ENCODE data around the gene ACTBL2. TPM values are rescaled to one million over a fixed set of nuclear protein-coding genes. Genes with fewer than 3 reads are reported as not detected.

Gene ACTBL2
- total and polyA plus RNA-seq, 2 experiments from 2014 or later: 0.11 to 0.34 TPM

DNA sequence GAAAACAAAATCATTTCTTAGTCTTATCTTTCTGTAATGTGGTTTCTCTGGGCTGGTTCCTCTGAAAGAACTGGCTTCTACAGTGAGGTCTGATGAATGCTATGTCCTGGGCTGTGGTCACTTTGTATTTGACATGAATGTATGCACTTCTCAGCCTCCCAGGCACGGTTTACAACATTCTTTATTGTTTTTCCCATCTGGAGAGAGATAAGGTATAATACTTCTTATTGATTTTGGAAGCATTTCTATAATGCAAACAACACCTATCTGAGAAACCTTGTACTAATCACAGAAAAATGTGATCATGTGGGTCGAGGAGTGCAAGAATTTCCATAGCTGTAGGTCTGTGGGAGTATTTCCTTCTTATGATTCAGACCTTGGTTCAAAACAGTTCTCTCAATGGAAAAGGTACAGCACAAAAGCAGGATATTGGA lies 46.9 kb downstream of the ACTBL2 start:
- H3K27ac ChIP-seq: peak overlapping the region; percentile 86
- peak overlapping the region; percentile 50 for H3K9ac ChIP-seq
- peaks cover 35% of the 10 kb centered on the region for H3F3A ChIP-seq (ENCODE audit: insufficient read depth)
- H3K79me2 ChIP-seq (ENCODE audit: insufficient read depth): no peaks in the 10 kb centered on the region
- 0 to 4% methylated on average over 2 of the region's 2 CpGs for WGBS, 2 experiments (ENCODE audit: low coverage in 1 of 2, low lambda C conversion rate in 2 of 2, missing lambda C conversion rate in 2 of 2)
- no peak overlapping the region for H2AFZ ChIP-seq
- H3K36me3 ChIP-seq (ENCODE audit: low read depth): no peaks in the 10 kb centered on the region
- H3K4me2 ChIP-seq (ENCODE audit: unreplicated experiment): peak overlapping the region; percentile 39
- peaks cover 49% of the 10 kb centered on the region for H3K4me1 ChIP-seq (ENCODE audit: insufficient read depth)
- peak; percentile 83 for DNase-seq
- no peak overlapping the region; the same call in 1 of the 2 replicates for H3K4me3 ChIP-seq
- in situ Hi-C loops (cut with MboI): no loop called here
- H3K9me2 ChIP-seq (ENCODE audit: insufficient read depth): no peaks in the 10 kb centered on the region
- TF ChIP-seq EZH2 (IDR thresholded peaks at IDR 0.05; ENCODE audit: insufficient read depth, poor library complexity, severe bottlenecking): no peak
- peak; percentile 78; the same call in 1 of the 2 replicates for TF ChIP-seq EZH2phosphoT487 (IDR thresholded peaks at IDR 0.05; ENCODE audit: insufficient read depth, low read depth)
- no peaks in the 10 kb centered on the region for H3K9me3 ChIP-seq (ENCODE audit: low read depth)
- H3K27me3 ChIP-seq (replicated peaks; ENCODE audit: insufficient read depth): no peaks in the 10 kb centered on the region
- no peaks in the 10 kb centered on the region for H4K20me1 ChIP-seq (ENCODE audit: insufficient read depth)

DNA sequence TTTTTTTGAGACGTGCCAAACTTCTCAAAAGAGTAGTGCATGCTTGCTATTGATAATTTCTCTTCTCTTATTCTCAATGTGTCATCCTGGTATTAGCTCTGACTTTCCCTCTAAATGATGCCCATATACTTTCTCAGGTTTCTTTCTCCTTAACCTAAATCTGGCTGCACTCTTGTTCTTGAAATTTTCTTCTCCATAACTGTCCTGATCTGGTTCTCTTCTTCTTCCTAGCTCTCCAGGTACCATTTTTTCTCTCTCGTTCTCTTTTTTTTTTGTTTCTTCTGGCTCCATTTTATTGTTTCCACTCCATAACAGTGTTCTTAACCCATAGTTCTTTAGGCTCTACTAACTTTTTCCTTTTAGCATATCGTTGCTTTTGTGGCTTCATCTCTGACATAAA lies 47.9 kb downstream of the ACTBL2 start:
- peaks cover 32% of the 10 kb centered on the region for H3F3A ChIP-seq (ENCODE audit: insufficient read depth)
- H2AFZ ChIP-seq: no peak overlapping the region
- DNase-seq: no peak
- peak overlapping the region; percentile 39 for H3K4me2 ChIP-seq (ENCODE audit: unreplicated experiment)
- H3K4me3 ChIP-seq: no peak overlapping the region
- no peaks in the 10 kb centered on the region for H3K36me3 ChIP-seq (ENCODE audit: low read depth)
- H3K27me3 ChIP-seq (replicated peaks; ENCODE audit: insufficient read depth): no peaks in the 10 kb centered on the region
- no peaks in the 10 kb centered on the region for H4K20me1 ChIP-seq (ENCODE audit: insufficient read depth)
- H3K79me2 ChIP-seq (ENCODE audit: insufficient read depth): no peaks in the 10 kb centered on the region
- H3K9ac ChIP-seq: no peak overlapping the region
- H3K4me1 ChIP-seq (ENCODE audit: insufficient read depth): peaks cover 42% of the 10 kb centered on the region
- TF ChIP-seq EZH2 (IDR thresholded peaks at IDR 0.05; ENCODE audit: insufficient read depth, poor library complexity, severe bottlenecking) (no peak), EZH2phosphoT487 (IDR thresholded peaks at IDR 0.05; ENCODE audit: insufficient read depth, low read depth) (no peak)
- 63 to 71% methylated on average over 3 of the region's 3 CpGs for WGBS, 2 experiments (ENCODE audit: low coverage in 1 of 2, low lambda C conversion rate in 2 of 2, missing lambda C conversion rate in 2 of 2)
- in situ Hi-C loops (cut with MboI): no loop called here
- H3K9me3 ChIP-seq (ENCODE audit: low read depth): no peaks in the 10 kb centered on the region
- no peaks in the 10 kb centered on the region for H3K9me2 ChIP-seq (ENCODE audit: insufficient read depth)
- peak overlapping the region; percentile 86; the same call in 1 of the 2 replicates for H3K27ac ChIP-seq

DNA sequence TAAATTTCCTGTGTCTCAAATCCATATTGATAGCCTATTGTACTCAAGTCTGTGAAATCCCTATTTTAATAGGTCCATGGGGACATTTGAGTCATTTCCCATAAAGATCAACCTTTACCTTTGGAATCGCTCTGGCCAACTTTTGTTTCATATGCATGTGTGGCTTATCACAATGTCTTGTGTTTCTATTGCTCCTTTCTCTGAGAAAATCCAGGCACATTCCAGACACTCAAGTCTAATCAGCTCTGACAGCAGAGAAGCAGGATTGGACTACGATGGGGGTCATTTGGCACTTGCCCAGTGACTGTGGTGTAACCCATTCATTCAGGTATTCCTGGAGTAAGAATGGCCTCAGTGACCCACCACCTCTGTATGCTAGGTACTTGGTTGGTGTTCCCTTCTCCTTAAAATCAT lies 48.4 kb downstream of the ACTBL2 start:
- no peaks in the 10 kb centered on the region for H3K9me3 ChIP-seq (ENCODE audit: low read depth)
- in situ Hi-C loops (cut with MboI): no loop called here
- no peak overlapping the region for H3K9ac ChIP-seq
- no peak overlapping the region for H3K4me2 ChIP-seq (ENCODE audit: unreplicated experiment)
- H3K9me2 ChIP-seq (ENCODE audit: insufficient read depth): no peaks in the 10 kb centered on the region
- no peaks in the 10 kb centered on the region for H3K27me3 ChIP-seq (replicated peaks; ENCODE audit: insufficient read depth)
- H3K79me2 ChIP-seq (ENCODE audit: insufficient read depth): no peaks in the 10 kb centered on the region
- H3K27ac ChIP-seq: no peak overlapping the region
- H3K4me3 ChIP-seq: no peak overlapping the region
- WGBS, 2 experiments (ENCODE audit: low coverage in 1 of 2, low lambda C conversion rate in 2 of 2, missing lambda C conversion rate in 2 of 2): 40 to 42% methylated on average over 2 of the region's 2 CpGs
- H3F3A ChIP-seq (ENCODE audit: insufficient read depth): peaks cover 27% of the 10 kb centered on the region
- H3K36me3 ChIP-seq (ENCODE audit: low read depth): no peaks in the 10 kb centered on the region
- H4K20me1 ChIP-seq (ENCODE audit: insufficient read depth): no peaks in the 10 kb centered on the region
- DNase-seq: no peak
- peaks cover 38% of the 10 kb centered on the region for H3K4me1 ChIP-seq (ENCODE audit: insufficient read depth)
- TF ChIP-seq EZH2 (IDR thresholded peaks at IDR 0.05; ENCODE audit: insufficient read depth, poor library complexity, severe bottlenecking) (no peak), EZH2phosphoT487 (IDR thresholded peaks at IDR 0.05; ENCODE audit: insufficient read depth, low read depth) (no peak)
- no peak overlapping the region for H2AFZ ChIP-seq

DNA sequence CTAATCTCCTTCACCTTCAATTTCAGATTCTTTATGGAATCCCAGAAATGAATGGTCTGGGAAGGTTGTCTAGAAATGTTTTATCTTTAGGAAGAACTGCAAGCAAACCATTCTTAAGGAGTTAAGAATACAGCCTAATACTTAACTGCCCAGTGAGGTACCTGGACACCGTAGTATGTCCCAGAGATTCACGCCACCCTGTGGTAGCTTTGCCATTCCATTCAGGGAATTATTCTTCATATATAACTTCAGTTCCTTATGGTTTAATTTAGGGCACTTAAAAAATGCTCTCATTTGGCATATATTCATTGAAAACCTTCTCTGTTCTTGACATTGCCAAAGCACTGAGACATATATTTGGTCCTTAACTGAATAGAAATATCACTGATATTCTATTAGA lies 49.7 kb downstream of the ACTBL2 start:
- no peaks in the 10 kb centered on the region for H3K36me3 ChIP-seq (ENCODE audit: low read depth)
- no peak for DNase-seq
- WGBS, 2 experiments (ENCODE audit: low coverage in 1 of 2, low lambda C conversion rate in 2 of 2, missing lambda C conversion rate in 2 of 2): 98 to 100% methylated on average over 2 of the region's 2 CpGs
- H3K27ac ChIP-seq: no peak overlapping the region
- no peak overlapping the region for H2AFZ ChIP-seq
- H3F3A ChIP-seq (ENCODE audit: insufficient read depth): peaks cover 15% of the 10 kb centered on the region
- no peak overlapping the region for H3K9ac ChIP-seq
- no peaks in the 10 kb centered on the region for H3K9me2 ChIP-seq (ENCODE audit: insufficient read depth)
- no peaks in the 10 kb centered on the region for H3K27me3 ChIP-seq (replicated peaks; ENCODE audit: insufficient read depth)
- H3K4me3 ChIP-seq: no peak overlapping the region
- H3K79me2 ChIP-seq (ENCODE audit: insufficient read depth): no peaks in the 10 kb centered on the region
- peaks cover 26% of the 10 kb centered on the region for H3K4me1 ChIP-seq (ENCODE audit: insufficient read depth)
- H4K20me1 ChIP-seq (ENCODE audit: insufficient read depth): no peaks in the 10 kb centered on the region
- H3K4me2 ChIP-seq (ENCODE audit: unreplicated experiment): no peak overlapping the region
- TF ChIP-seq EZH2phosphoT487 (IDR thresholded peaks at IDR 0.05; ENCODE audit: insufficient read depth, low read depth) (no peak), EZH2 (IDR thresholded peaks at IDR 0.05; ENCODE audit: insufficient read depth, poor library complexity, severe bottlenecking) (no peak)
- in situ Hi-C loops (cut with MboI): no loop called here
- no peaks in the 10 kb centered on the region for H3K9me3 ChIP-seq (ENCODE audit: low read depth)

DNA sequence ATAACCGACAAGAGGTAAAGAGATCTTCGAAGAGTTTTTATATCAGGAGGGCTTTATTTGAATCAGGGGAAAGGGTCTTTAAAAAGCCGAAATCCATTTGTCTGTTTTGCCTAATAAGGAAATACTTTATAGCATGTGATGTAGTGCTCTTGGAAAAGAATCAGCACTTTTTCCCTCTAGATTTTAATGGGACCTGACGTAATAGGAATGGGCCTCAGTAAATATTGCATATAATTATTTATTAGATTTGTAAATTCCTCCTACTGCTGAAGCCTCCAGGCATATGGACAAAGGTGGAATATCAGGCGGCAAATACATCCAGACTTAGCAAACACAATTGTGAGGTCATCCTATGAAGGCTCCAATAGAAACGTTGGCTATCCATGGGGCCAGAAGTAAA lies 50.9 kb downstream of the ACTBL2 start:
- H3K27ac ChIP-seq: no peak overlapping the region
- no peaks in the 10 kb centered on the region for H3K79me2 ChIP-seq (ENCODE audit: insufficient read depth)
- DNase-seq: no peak
- no peak overlapping the region for H3K9ac ChIP-seq
- no peaks in the 10 kb centered on the region for H3K9me2 ChIP-seq (ENCODE audit: insufficient read depth)
- peaks cover 15% of the 10 kb centered on the region for H3F3A ChIP-seq (ENCODE audit: insufficient read depth)
- no peaks in the 10 kb centered on the region for H4K20me1 ChIP-seq (ENCODE audit: insufficient read depth)
- TF ChIP-seq EZH2phosphoT487 (IDR thresholded peaks at IDR 0.05; ENCODE audit: insufficient read depth, low read depth): no peak
- TF ChIP-seq EZH2 (IDR thresholded peaks at IDR 0.05; ENCODE audit: insufficient read depth, poor library complexity, severe bottlenecking): no peak
- WGBS, 2 experiments (ENCODE audit: low coverage in 1 of 2, low lambda C conversion rate in 2 of 2, missing lambda C conversion rate in 2 of 2): 81 to 83% methylated on average over 6 of the region's 6 CpGs
- in situ Hi-C loops (cut with MboI): no loop called here
- no peaks in the 10 kb centered on the region for H3K36me3 ChIP-seq (ENCODE audit: low read depth)
- no peak overlapping the region for H2AFZ ChIP-seq
- no peaks in the 10 kb centered on the region for H3K27me3 ChIP-seq (replicated peaks; ENCODE audit: insufficient read depth)
- H3K4me2 ChIP-seq (ENCODE audit: unreplicated experiment): no peak overlapping the region
- H3K4me1 ChIP-seq (ENCODE audit: insufficient read depth): peaks cover 20% of the 10 kb centered on the region
- no peaks in the 10 kb centered on the region for H3K9me3 ChIP-seq (ENCODE audit: low read depth)
- H3K4me3 ChIP-seq: no peak overlapping the region

Data from GM23248 (cell line).